ENCODE measurements around the gene SCN9A. TPM values are rescaled to one million over a fixed set of nuclear protein-coding genes. Genes with fewer than 3 reads are reported as not detected.

Gene SCN9A
- polyA plus RNA-seq, 1 donor from 2014 or later, result not detected

GRCh38 chr2:166170356-166170755 is 205.4 kb downstream of the SCN9A start:
- H3K27me3 Mint-ChIP-seq, result peaks cover 3% of the 10 kb centered on the region
- no peak overlapping the region for H3K27ac Mint-ChIP-seq
- no peak overlapping the region for H3K4me3 Mint-ChIP-seq
- H3K4me1 Mint-ChIP-seq, result no peaks in the 10 kb centered on the region
- no peaks in the 10 kb centered on the region for H3K9me3 Mint-ChIP-seq
- H3K36me3 Mint-ChIP-seq, result no peaks in the 10 kb centered on the region

DNA sequence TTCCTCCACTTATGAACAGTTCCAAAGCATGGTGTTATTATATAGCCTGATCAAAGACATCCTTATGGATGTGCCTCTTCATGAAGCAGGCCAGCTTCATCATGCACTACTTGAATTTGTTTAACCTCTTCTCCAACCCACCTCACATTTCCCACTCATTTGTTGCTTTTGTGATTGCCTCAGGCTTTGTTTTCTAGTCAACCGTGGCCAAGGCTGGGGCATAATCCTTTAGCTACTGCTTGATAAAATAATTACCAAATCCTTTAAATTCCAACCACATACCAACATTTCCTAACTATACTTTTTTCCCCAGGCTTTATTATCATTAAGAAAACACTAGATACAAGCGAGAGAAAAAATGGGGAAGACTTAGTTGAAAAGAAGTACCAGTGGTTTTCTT is 208.3 kb downstream of the SCN9A start:
- Mint-ChIP-seq H3K36me3 (no peaks in the 10 kb centered on the region), H3K27ac (no peak overlapping the region), H3K4me3 (no peak overlapping the region), H3K27me3 (peaks cover 3% of the 10 kb centered on the region), H3K4me1 (no peaks in the 10 kb centered on the region), H3K9me3 (no peaks in the 10 kb centered on the region)

DNA sequence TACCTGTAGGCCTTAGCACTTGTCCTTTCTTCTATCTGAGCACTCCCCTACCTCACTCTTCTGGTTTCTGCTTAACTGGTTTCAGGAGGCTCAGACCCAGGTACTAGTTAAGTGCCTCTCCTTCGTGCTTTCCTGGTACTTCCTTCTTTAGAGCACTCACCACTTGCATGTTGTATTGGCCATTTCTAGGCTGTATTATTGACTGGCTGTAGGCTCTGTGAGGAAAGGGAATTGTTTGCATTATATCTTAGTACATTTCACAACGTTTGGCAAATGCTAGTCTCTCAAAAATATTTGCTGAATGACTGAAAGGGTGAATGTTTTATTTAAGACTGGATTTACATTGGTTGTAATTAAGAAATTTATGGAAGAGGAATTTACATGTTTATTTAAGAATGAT is 212.0 kb downstream of the SCN9A start:
- H3K9me3 Mint-ChIP-seq, result no peaks in the 10 kb centered on the region
- H3K4me3 Mint-ChIP-seq, result no peak overlapping the region
- H3K4me1 Mint-ChIP-seq, result no peaks in the 10 kb centered on the region
- H3K27me3 Mint-ChIP-seq, result peaks cover 3% of the 10 kb centered on the region
- H3K36me3 Mint-ChIP-seq, result no peaks in the 10 kb centered on the region
- no peak overlapping the region for H3K27ac Mint-ChIP-seq

- H3K4me1 Mint-ChIP-seq, result peaks cover 0 to 4% (median 0%) of the 10 kb centered on the region in 3 donors
- H3K36me3 Mint-ChIP-seq, result no peaks in the 10 kb centered on the region
- H3K27me3 Mint-ChIP-seq, result peaks cover 5% of the 10 kb centered on the region
- no peak overlapping the region for H3K4me3 Mint-ChIP-seq
- H3K27ac Mint-ChIP-seq, result no peak overlapping the region
- H3K9me3 Mint-ChIP-seq, result no peaks in the 10 kb centered on the region
These were observed 217.2 kb downstream of the SCN9A start for GRCh38 chr2:166158546-166158945.

DNA sequence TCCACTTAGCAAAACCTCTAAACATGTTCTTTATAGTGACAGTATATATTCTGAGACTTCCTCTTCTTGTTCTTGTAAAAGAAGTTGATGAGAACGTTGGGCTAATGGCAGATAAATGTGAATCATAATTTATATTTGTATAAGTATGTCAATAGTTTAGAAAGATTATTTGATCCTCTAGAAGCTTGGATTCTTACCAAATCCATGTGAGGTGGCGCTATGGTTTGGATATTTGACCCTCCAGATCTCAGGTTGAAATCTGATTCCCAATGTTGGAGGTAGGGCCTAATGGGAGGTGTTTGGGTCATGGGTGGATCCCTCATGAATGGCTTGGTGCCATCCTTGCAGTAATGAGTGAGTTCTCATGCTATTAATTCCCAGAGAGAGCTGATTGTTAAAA is 218.2 kb downstream of the SCN9A start:
- peaks cover 0 to 4% (median 0%) of the 10 kb centered on the region in 3 donors for H3K4me1 Mint-ChIP-seq
- peaks cover 6% of the 10 kb centered on the region for H3K27me3 Mint-ChIP-seq
- no peaks in the 10 kb centered on the region for H3K9me3 Mint-ChIP-seq
- no peaks in the 10 kb centered on the region for H3K36me3 Mint-ChIP-seq
- H3K4me3 Mint-ChIP-seq, result no peak overlapping the region
- no peak overlapping the region for H3K27ac Mint-ChIP-seq

DNA sequence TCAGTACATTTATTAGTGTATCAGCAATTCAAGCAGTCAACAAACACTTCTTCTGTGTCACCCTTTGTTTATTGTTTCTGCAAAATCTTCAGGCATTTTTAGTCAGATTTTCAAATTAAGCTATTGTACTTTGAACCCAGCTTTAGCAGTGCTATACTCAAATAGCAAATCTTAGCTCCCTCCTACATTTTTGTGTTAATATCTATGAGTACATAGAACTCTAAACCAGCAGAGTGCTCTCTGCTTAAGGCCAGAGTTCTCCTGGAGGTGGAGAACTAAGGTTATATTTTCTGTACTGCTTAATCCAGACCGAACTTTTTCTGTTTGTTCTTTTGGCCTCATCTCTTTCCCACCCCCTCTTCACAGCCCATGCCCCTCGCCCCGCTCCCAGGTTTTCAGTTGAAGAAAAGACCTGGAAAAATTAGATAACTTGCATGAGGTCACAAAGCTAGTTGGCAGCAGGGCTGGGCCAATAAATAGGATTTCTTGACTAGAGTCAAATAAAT is 218.7 kb downstream of the SCN9A start:
- Mint-ChIP-seq H3K4me3 (no peak overlapping the region), H3K36me3 (no peaks in the 10 kb centered on the region), H3K27me3 (peaks cover 6% of the 10 kb centered on the region), H3K27ac (no peak overlapping the region), H3K4me1 (peaks cover 0 to 4% (median 0%) of the 10 kb centered on the region in 3 donors), H3K9me3 (no peaks in the 10 kb centered on the region)

- no peak overlapping the region for H3K27ac Mint-ChIP-seq
- no peaks in the 10 kb centered on the region for H3K36me3 Mint-ChIP-seq
- peaks cover 0 to 4% (median 0%) of the 10 kb centered on the region in 3 donors for H3K4me1 Mint-ChIP-seq
- H3K4me3 Mint-ChIP-seq, result no peak overlapping the region
- peaks cover 6% of the 10 kb centered on the region for H3K27me3 Mint-ChIP-seq
- H3K9me3 Mint-ChIP-seq, result no peaks in the 10 kb centered on the region
These were observed 220.2 kb downstream of the SCN9A start for GRCh38 chr2:166155589-166155988.

DNA sequence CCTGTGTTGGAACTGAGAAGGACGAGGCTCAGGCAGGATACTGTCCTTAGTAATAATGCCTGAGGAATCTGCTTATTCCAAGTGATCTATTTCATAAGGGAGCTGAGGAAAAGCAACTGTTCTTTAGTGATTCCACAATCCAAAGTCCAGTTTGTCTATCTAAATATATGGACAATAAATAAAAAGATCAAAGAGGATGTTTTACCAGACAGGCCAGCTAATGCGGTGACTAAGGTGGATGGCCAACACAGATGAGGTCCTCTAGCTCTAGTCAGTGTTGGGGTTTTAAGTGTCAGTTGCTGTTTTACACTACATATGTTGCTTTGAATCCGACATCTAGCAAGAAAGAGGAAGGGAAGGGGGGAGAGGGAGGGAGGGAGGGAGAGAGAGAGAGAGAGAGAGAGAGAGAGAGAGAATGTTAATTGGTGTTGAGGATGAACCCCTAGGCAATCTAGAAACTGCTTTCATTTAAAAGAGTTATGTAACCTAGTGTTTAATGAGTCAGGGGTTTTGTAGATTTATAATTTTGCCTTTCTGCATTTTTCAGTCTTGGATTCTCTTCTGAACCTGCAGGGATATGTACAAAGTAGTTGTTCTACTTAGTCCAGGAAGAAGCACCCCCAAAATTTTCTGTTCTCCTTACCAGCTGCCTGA is 220.9 kb downstream of the SCN9A start:
- Mint-ChIP-seq H3K27ac (no peak overlapping the region), H3K36me3 (no peaks in the 10 kb centered on the region), H3K27me3 (peaks cover 6% of the 10 kb centered on the region), H3K4me3 (no peak overlapping the region), H3K9me3 (no peaks in the 10 kb centered on the region), H3K4me1 (peaks cover 0 to 4% (median 0%) of the 10 kb centered on the region in 3 donors)

- Mint-ChIP-seq H3K27me3 (peaks cover 6% of the 10 kb centered on the region), H3K4me3 (no peak overlapping the region), H3K36me3 (no peaks in the 10 kb centered on the region), H3K4me1 (peaks cover 0 to 4% (median 0%) of the 10 kb centered on the region in 3 donors), H3K9me3 (no peaks in the 10 kb centered on the region), H3K27ac (no peak overlapping the region)
These were observed 223.7 kb downstream of the SCN9A start for GRCh38 chr2:166152064-166152463.

DNA sequence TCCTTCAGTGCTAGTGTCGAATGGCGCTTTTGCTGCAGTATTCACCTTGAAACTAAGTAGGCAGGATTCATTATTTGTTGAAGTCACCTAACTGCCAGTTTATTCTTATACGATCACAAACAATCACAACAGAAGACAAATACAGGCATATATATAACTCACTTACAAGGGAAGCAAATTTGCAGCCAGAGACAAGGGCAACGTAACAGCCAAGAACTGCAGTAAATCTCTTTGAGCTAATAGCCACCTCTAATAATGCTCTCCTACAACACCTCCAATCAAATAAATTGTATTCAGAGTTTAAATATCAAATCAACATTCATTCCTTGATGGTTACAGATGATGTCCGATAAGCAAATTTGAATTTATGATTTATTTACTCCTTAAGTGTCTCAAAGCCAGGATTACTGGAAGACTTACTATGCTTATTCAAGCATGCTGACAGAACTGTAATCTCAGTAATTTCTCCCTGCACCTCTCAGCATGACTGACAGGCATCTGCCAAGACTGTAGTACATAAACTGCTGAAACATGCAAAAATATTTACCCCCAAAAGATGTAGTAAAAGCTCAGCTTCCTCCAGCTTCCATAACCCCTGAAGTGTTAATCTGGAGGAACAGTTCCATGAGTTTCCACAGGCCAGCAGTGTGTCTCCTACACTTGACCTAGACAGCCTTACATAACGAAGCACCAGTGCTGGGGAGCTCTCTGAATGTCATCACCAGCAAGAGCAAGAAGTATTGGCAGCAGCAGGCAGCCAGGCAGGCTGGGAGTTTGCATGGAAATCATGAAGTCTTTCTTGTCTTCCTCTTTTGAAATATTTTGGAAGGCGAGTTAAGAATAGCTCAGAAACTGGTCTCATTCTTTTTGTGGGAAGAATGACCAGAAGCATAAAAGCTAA is 227.0 kb downstream of the SCN9A start:
- Mint-ChIP-seq H3K27ac (no peak overlapping the region), H3K4me3 (no peak overlapping the region), H3K9me3 (no peaks in the 10 kb centered on the region), H3K27me3 (peaks cover 4% of the 10 kb centered on the region), H3K36me3 (no peaks in the 10 kb centered on the region), H3K4me1 (no peaks in the 10 kb centered on the region)

DNA sequence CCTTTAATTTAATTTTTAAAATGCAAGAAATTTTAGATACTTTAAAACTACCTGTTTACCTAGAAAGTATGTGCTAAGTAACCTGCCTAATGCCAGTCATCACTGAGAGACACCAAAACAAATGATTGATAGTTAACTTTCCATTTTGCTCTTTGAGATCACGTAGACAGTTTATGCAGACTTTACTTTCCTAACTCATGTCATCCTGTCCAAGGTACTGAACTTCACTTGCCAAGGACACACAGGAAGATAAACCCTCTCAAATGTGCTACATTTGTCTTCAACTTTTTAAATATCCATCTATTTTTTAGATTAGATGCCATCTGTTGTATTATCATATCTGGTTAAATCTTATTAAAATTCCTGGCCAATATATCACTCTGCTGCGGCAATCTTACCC is 227.9 kb downstream of the SCN9A start:
- Mint-ChIP-seq H3K27me3 (peaks cover 2% of the 10 kb centered on the region), H3K4me3 (no peak overlapping the region)

More for the DNA sequence above, 227.9 kb downstream of the SCN9A start:
- Mint-ChIP-seq H3K27ac (no peak overlapping the region), H3K4me1 (no peaks in the 10 kb centered on the region), H3K9me3 (no peaks in the 10 kb centered on the region), H3K36me3 (no peaks in the 10 kb centered on the region)

Other genes starting within 250 kb of the SCN9A start
- not detected for gene SCN1A, start 247.9 kb downstream of the SCN9A start, polyA plus RNA-seq
- gene SCN7A, start 118.3 kb upstream of the SCN9A start, polyA plus RNA-seq, result not detected